Measurements from ENCODE around the gene LDB2. TPM values are rescaled to one million over a fixed set of nuclear protein-coding genes. Genes with fewer than 3 reads are reported as not detected.
"Not testable (repeated sequence)": the region's sequence is repeated elsewhere in the genome, so short reads cannot be mapped to it uniquely, and the experiment has no call there.

LDB2 gene
- polyA plus RNA-seq, 2 donors = 3.5 to 4.4 TPM

DNA sequence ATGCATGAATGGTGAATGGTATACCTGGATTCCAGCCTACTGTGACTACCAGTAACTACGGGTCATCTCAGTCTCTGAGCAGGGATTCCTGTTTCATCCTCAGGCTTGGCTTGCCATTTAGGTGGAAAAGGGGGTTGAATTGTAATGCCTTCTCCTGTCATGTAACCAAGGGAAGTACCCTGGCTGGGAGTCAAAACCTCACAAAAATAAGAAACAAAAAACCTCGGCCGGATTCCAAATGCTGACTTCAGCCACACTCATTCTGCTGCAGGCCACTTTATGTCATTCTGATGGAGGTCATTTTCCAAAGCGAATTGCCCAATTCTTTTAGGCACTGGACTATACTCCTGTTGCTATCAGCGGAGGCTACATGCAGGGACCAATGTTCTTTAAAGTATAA is 324.7 kb downstream of the LDB2 start:
- Histone ChIP-seq H3K9me3 (ENCODE audit: control insufficient read depth in 2 of 2, insufficient read depth in 1 of 2, low read depth in 1 of 2, low read length in 1 of 2) (no peaks in the 10 kb centered on the region), H3K36me3 (ENCODE audit: control insufficient read depth in 2 of 2, insufficient read depth in 2 of 2, low read length in 1 of 2) (no peaks in the 10 kb centered on the region), H3K4me3 (ENCODE audit: low read depth in 1 of 2, low read length in 2 of 2) (no peak overlapping the region), H3K27ac (ENCODE audit: low read depth in 2 of 2, low read length in 1 of 2) (no peak overlapping the region), H3K27me3 (ENCODE audit: control insufficient read depth in 1 of 2, insufficient read depth in 2 of 2, low read length in 2 of 2) (no peaks in the 10 kb centered on the region), H3K4me1 (ENCODE audit: control insufficient read depth in 2 of 2, insufficient read depth in 2 of 2, low read length in 1 of 2) (no peaks in the 10 kb centered on the region)
- WGBS, 2 donors = 22 to 46% methylated on average over 5 of the region's 5 CpGs

DNA sequence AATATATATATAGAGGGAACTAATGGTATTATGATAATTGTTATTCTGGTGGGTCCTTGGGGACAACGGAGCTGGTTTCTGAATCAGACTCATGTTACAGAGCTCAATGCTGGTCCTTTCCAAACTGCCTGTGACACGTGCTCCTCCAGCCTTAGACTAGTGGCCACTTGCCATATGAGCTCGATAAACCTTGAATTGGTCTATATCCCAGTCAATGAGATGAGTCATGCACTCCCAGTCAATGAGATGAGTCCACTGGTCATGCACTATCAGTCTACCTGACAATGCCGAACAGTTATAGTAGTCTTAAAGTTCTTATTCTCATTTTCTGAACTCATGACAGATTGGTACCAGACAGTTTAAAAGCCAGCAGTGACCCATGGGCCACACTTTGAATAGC is 325.2 kb downstream of the LDB2 start:
- H3K9me3 ChIP-seq (ENCODE audit: control insufficient read depth in 2 of 2, insufficient read depth in 1 of 2, low read depth in 1 of 2, low read length in 1 of 2) = no peaks in the 10 kb centered on the region
- no peaks in the 10 kb centered on the region for H3K27me3 ChIP-seq (ENCODE audit: control insufficient read depth in 1 of 2, insufficient read depth in 2 of 2, low read length in 2 of 2)
- no peak overlapping the region for H3K4me3 ChIP-seq (ENCODE audit: low read depth in 1 of 2, low read length in 2 of 2)
- 41 to 57% methylated on average over 4 of the region's 4 CpGs for WGBS, 2 donors
- no peaks in the 10 kb centered on the region for H3K36me3 ChIP-seq (ENCODE audit: control insufficient read depth in 2 of 2, insufficient read depth in 2 of 2, low read length in 1 of 2)
- no peaks in the 10 kb centered on the region for H3K4me1 ChIP-seq (ENCODE audit: control insufficient read depth in 2 of 2, insufficient read depth in 2 of 2, low read length in 1 of 2)
- H3K27ac ChIP-seq (ENCODE audit: low read depth in 2 of 2, low read length in 1 of 2) = no peak overlapping the region

DNA sequence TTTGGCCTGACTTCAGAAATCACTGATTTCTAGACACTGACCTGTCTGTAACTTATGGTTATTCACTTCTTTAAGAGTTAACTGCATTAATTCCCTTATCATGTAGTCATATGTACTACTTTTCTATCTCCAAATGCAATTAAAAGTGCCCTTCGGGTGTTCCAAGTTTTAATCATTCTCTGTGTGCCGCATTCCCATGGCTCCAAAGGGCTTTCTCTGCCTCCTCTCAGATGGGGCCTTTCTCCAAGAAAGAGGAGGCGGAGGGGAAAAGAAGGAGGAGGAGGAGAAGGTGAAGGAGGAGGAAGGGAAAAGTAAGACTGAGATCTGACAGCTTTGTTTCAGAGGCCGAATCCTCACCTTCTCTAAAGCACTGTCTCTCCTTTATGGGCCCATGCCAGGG is 325.8 kb downstream of the LDB2 start:
- 85% methylated on average over 4 of the region's 4 CpGs for WGBS, 2 donors

DNA sequence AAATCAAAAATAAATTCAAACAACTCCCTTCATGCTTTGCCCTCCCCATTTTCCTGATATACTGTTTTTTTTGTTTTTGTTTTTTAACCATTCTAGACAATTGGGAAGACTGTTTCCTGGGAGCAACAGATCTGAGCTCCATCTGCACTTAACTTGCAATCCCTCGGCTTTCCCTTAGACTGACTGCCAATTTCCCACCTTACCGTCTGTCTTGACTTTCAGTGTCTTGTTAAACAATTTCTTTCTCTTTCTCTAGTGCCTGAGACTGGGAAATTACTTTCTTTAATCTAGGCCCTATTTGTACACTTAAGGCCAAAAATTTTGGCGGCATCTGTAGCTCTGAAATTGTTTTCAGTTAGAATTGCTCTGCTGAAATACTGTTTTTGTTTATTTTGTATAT is 326.3 kb downstream of the LDB2 start:
- H3K4me3 ChIP-seq (ENCODE audit: low read depth in 1 of 2, low read length in 2 of 2) = no peak overlapping the region
- no peaks in the 10 kb centered on the region for H3K36me3 ChIP-seq (ENCODE audit: control insufficient read depth in 2 of 2, insufficient read depth in 2 of 2, low read length in 1 of 2)
- H3K9me3 ChIP-seq (ENCODE audit: control insufficient read depth in 2 of 2, insufficient read depth in 1 of 2, low read depth in 1 of 2, low read length in 1 of 2) = no peaks in the 10 kb centered on the region
- WGBS, 2 donors = 91 to 92% methylated on average over 3 of the region's 3 CpGs
- no peak overlapping the region for H3K27ac ChIP-seq (ENCODE audit: low read depth in 2 of 2, low read length in 1 of 2)
- H3K4me1 ChIP-seq (ENCODE audit: control insufficient read depth in 2 of 2, insufficient read depth in 2 of 2, low read length in 1 of 2) = no peaks in the 10 kb centered on the region
- no peaks in the 10 kb centered on the region for H3K27me3 ChIP-seq (ENCODE audit: control insufficient read depth in 1 of 2, insufficient read depth in 2 of 2, low read length in 2 of 2)

More for the DNA sequence above, 325.8 kb downstream of the LDB2 start:
- H3K4me3 ChIP-seq (ENCODE audit: low read depth in 1 of 2, low read length in 2 of 2) = no peak overlapping the region
- no peak overlapping the region for H3K27ac ChIP-seq (ENCODE audit: low read depth in 2 of 2, low read length in 1 of 2)
- H3K4me1 ChIP-seq (ENCODE audit: control insufficient read depth in 2 of 2, insufficient read depth in 2 of 2, low read length in 1 of 2) = no peaks in the 10 kb centered on the region
- H3K27me3 ChIP-seq (ENCODE audit: control insufficient read depth in 1 of 2, insufficient read depth in 2 of 2, low read length in 2 of 2) = no peaks in the 10 kb centered on the region
- H3K9me3 ChIP-seq (ENCODE audit: control insufficient read depth in 2 of 2, insufficient read depth in 1 of 2, low read depth in 1 of 2, low read length in 1 of 2) = no peaks in the 10 kb centered on the region
- no peaks in the 10 kb centered on the region for H3K36me3 ChIP-seq (ENCODE audit: control insufficient read depth in 2 of 2, insufficient read depth in 2 of 2, low read length in 1 of 2)

DNA sequence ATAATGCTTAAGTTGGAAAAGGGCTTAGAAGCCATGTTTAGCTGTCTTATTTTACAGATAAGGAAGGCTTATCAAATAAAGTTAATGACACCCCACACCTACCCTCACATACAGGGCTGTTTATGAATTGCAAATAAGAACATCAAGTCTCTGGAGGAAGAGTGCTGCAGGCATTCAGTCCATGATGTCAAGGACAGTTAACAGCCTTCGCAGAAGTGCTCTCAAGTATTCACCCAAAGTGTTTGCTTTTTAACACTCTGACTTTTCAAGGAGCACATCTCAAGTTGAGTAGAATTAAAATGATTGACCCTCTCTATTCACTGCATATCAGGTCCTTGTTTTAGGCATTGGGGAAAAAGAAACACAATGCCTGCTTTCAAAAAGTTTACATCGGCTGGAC is 328.7 kb downstream of the LDB2 start:
- H3K36me3 ChIP-seq (ENCODE audit: control insufficient read depth in 2 of 2, insufficient read depth in 2 of 2, low read length in 1 of 2) = no peaks in the 10 kb centered on the region
- H3K27me3 ChIP-seq (ENCODE audit: control insufficient read depth in 1 of 2, insufficient read depth in 2 of 2, low read length in 2 of 2) = no peaks in the 10 kb centered on the region
- 84 to 93% methylated on average over 2 of the region's 2 CpGs for WGBS, 2 donors
- H3K9me3 ChIP-seq (ENCODE audit: control insufficient read depth in 2 of 2, insufficient read depth in 1 of 2, low read depth in 1 of 2, low read length in 1 of 2) = no peaks in the 10 kb centered on the region
- H3K4me3 ChIP-seq (ENCODE audit: low read depth in 1 of 2, low read length in 2 of 2) = no peak overlapping the region
- no peaks in the 10 kb centered on the region for H3K4me1 ChIP-seq (ENCODE audit: control insufficient read depth in 2 of 2, insufficient read depth in 2 of 2, low read length in 1 of 2)
- H3K27ac ChIP-seq (ENCODE audit: low read depth in 2 of 2, low read length in 1 of 2) = no peak overlapping the region

DNA sequence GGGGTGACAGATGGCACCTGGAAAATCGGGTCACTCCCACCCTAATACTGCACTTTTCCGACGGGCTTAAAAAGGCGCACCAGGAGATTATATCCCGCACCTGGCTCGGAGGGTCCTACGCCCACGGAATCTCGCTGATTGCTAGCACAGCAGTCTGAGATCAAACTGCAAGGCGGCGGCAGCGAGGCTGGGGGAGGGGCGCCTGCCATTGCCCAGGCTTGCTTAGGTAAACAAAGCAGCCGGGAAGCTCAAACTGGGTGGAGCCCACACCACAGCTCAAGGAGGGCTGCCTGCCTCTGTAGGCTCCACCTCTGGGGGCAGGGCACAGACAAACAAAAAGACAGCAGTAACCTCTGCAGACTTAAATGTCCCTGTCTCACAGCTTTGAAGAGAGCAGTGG is 341.1 kb downstream of the LDB2 start:
- H3K27ac ChIP-seq (ENCODE audit: low read depth in 2 of 2, low read length in 1 of 2); H3K9me3 ChIP-seq (ENCODE audit: control insufficient read depth in 2 of 2, insufficient read depth in 1 of 2, low read depth in 1 of 2, low read length in 1 of 2); H3K36me3 ChIP-seq (ENCODE audit: control insufficient read depth in 2 of 2, insufficient read depth in 2 of 2, low read length in 1 of 2); H3K4me1 ChIP-seq (ENCODE audit: control insufficient read depth in 2 of 2, insufficient read depth in 2 of 2, low read length in 1 of 2); H3K27me3 ChIP-seq (ENCODE audit: control insufficient read depth in 1 of 2, insufficient read depth in 2 of 2, low read length in 2 of 2); H3K4me3 ChIP-seq (ENCODE audit: low read depth in 1 of 2, low read length in 2 of 2): not testable (repeated sequence)
- 89 to 92% methylated on average over 14 of the region's 14 CpGs for WGBS, 2 donors

DNA sequence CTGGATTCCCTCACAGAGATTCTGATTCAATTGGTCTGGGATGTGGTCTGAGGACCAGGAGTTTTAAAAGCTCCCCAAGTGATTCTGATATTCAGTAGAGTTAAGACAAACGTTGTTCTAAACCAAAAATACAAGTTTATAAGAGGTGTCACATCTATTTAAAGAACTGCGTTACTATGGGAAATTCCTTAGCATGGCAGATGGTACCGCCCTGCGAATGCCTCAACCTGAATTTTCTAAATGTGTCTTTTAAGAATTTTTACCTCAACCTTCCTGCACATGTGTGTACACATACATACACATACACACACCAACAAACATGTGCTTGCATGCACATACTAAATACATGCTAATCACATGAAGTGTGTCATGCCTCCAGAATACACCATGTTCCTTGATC is 343.3 kb downstream of the LDB2 start:
- 89% methylated on average over 4 of the region's 4 CpGs for WGBS, 2 donors
- H3K27me3 ChIP-seq (ENCODE audit: control insufficient read depth in 1 of 2, insufficient read depth in 2 of 2, low read length in 2 of 2) = no peaks in the 10 kb centered on the region
- H3K36me3 ChIP-seq (ENCODE audit: control insufficient read depth in 2 of 2, insufficient read depth in 2 of 2, low read length in 1 of 2) = no peaks in the 10 kb centered on the region
- H3K9me3 ChIP-seq (ENCODE audit: control insufficient read depth in 2 of 2, insufficient read depth in 1 of 2, low read depth in 1 of 2, low read length in 1 of 2) = no peaks in the 10 kb centered on the region
- no peaks in the 10 kb centered on the region for H3K4me1 ChIP-seq (ENCODE audit: control insufficient read depth in 2 of 2, insufficient read depth in 2 of 2, low read length in 1 of 2)
- no peak overlapping the region for H3K4me3 ChIP-seq (ENCODE audit: low read depth in 1 of 2, low read length in 2 of 2)
- no peak overlapping the region for H3K27ac ChIP-seq (ENCODE audit: low read depth in 2 of 2, low read length in 1 of 2)

DNA sequence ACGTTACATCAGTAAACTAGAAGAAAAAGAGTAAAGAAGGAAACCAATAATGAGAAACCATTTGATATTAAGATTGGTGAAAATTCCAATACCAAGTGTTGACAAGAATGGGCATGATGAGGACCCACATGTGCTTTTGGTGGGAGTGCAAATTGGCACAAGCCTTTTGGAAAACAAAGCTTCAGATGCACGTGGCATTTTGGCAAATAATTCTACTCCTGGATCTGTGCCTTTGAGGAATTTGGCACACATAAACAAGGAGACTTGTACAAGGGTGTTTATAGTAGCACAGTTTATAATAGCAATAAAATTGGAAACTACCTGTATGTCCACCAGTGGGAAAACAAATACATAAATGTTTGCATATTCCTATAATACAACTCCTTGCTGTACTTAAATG is 347.9 kb downstream of the LDB2 start:
- Histone ChIP-seq H3K4me1 (ENCODE audit: control insufficient read depth in 2 of 2, insufficient read depth in 2 of 2, low read length in 1 of 2) (no peaks in the 10 kb centered on the region), H3K9me3 (ENCODE audit: control insufficient read depth in 2 of 2, insufficient read depth in 1 of 2, low read depth in 1 of 2, low read length in 1 of 2) (no peaks in the 10 kb centered on the region), H3K36me3 (ENCODE audit: control insufficient read depth in 2 of 2, insufficient read depth in 2 of 2, low read length in 1 of 2) (no peaks in the 10 kb centered on the region), H3K4me3 (ENCODE audit: low read depth in 1 of 2, low read length in 2 of 2) (no peak overlapping the region), H3K27me3 (ENCODE audit: control insufficient read depth in 1 of 2, insufficient read depth in 2 of 2, low read length in 2 of 2) (no peaks in the 10 kb centered on the region), H3K27ac (ENCODE audit: low read depth in 2 of 2, low read length in 1 of 2) (no peak overlapping the region)
- WGBS, 2 donors = 52 to 57% methylated on average over 2 of the region's 2 CpGs

DNA sequence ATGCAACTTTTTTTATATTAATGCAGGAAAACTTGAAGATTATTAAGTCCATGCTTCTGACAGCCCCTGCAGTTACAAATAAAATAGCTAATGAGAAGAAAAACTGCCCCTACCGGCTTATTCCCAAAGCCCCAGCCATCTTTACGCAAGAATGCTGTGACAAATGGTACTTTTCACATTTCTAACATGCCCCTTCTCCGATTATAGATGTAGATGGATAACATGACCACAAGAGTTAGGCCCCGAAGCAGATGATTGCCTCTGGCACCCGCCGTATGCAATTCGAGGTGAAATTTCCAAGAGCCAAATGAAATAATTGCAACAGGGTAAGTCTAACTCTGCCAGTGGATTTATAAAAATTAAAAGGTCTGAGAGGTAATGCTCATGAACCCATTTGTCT is 352.8 kb downstream of the LDB2 start:
- H3K36me3 ChIP-seq (ENCODE audit: control insufficient read depth in 2 of 2, insufficient read depth in 2 of 2, low read length in 1 of 2) = no peaks in the 10 kb centered on the region
- no peaks in the 10 kb centered on the region for H3K9me3 ChIP-seq (ENCODE audit: control insufficient read depth in 2 of 2, insufficient read depth in 1 of 2, low read depth in 1 of 2, low read length in 1 of 2)
- no peak overlapping the region for H3K27ac ChIP-seq (ENCODE audit: low read depth in 2 of 2, low read length in 1 of 2)
- no peaks in the 10 kb centered on the region for H3K27me3 ChIP-seq (ENCODE audit: control insufficient read depth in 1 of 2, insufficient read depth in 2 of 2, low read length in 2 of 2)
- no peaks in the 10 kb centered on the region for H3K4me1 ChIP-seq (ENCODE audit: control insufficient read depth in 2 of 2, insufficient read depth in 2 of 2, low read length in 1 of 2)
- 86 to 88% methylated on average over 7 of the region's 7 CpGs for WGBS, 2 donors
- no peak overlapping the region for H3K4me3 ChIP-seq (ENCODE audit: low read depth in 1 of 2, low read length in 2 of 2)

DNA sequence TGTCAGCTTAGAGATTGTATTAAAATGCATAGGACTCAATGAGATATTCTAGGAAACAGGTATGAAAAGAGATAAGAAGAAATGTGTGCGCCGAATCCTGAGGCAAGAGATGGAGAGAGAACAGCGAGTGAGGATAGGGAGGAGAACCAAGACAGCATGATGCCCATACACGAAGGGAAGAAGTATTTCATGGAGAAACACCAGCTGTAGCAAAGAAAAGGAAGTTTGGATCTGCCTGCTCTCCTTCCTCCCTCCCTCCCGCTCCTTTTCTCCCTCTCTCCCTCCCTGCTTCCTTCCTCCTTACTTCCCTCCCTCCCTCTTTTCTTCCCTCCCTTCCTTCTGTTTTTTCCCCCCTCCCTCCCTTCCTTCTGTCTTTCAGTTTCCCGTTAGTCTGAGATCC is 353.6 kb downstream of the LDB2 start:
- Histone ChIP-seq H3K9me3 (ENCODE audit: control insufficient read depth in 2 of 2, insufficient read depth in 1 of 2, low read depth in 1 of 2, low read length in 1 of 2) (no peaks in the 10 kb centered on the region), H3K4me3 (ENCODE audit: low read depth in 1 of 2, low read length in 2 of 2) (no peak overlapping the region), H3K27me3 (ENCODE audit: control insufficient read depth in 1 of 2, insufficient read depth in 2 of 2, low read length in 2 of 2) (no peaks in the 10 kb centered on the region), H3K27ac (ENCODE audit: low read depth in 2 of 2, low read length in 1 of 2) (no peak overlapping the region), H3K36me3 (ENCODE audit: control insufficient read depth in 2 of 2, insufficient read depth in 2 of 2, low read length in 1 of 2) (no peaks in the 10 kb centered on the region), H3K4me1 (ENCODE audit: control insufficient read depth in 2 of 2, insufficient read depth in 2 of 2, low read length in 1 of 2) (no peaks in the 10 kb centered on the region)
- 69 to 74% methylated on average over 6 of the region's 6 CpGs for WGBS, 2 donors
